ENCODE results near the gene ATF3.

Gene ATF3, protein sequence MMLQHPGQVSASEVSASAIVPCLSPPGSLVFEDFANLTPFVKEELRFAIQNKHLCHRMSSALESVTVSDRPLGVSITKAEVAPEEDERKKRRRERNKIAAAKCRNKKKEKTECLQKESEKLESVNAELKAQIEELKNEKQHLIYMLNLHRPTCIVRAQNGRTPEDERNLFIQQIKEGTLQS

DNA sequence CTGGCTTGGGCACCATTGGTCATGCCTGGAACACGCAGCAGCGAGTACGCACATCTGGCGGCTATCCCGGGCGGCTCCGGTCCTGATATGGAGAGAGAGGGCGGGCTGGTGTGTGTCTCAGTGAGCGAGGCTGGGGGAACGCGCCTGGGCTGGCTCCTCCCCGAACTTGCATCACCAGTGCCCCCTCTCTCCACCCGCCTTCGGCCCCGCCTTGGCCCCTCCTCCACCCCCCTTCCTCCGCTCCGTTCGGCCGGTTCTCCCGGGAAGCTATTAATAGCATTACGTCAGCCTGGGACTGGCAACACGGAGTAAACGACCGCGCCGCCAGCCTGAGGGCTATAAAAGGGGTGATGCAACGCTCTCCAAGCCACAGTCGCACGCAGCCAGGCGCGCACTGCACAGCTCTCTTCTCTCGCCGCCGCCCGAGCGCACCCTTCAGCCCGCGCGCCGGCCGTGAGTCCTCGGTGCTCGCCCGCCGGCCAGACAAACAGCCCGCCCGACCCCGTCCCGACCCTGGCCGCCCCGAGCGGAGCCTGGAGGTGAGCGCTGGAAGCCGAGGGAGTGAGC, at the start of gene ATF3:
Gene ATF3 (plus strand): TSS at position 370 of the 567 bp plus-strand sequence. CDS start 6,261 bp downstream, outside the sequence.
- DNase-seq (ENCODE audit: low read depth), result peak; percentile 83

DNA sequence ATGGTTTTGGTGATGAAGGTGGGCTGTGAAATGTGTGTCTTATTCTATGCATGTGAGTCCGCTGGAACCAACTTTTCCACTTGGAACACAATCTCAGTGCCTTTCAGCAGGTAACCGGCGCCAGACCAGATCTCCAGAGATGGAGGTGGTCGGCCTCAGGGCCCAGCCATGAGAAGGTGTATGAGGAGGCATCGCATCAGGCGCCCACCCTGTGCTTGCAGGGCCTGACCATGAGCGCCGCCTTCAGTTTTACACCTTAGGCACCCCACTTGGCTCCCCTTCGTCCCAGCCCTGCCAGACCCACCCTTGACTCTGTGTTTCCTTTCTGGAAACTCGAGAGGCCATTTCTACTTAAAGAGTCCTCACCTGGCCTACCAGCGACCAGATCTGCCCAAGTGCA, 48.6 kb upstream of the ATF3 start:
- no peak for DNase-seq (ENCODE audit: low read depth)

DNA sequence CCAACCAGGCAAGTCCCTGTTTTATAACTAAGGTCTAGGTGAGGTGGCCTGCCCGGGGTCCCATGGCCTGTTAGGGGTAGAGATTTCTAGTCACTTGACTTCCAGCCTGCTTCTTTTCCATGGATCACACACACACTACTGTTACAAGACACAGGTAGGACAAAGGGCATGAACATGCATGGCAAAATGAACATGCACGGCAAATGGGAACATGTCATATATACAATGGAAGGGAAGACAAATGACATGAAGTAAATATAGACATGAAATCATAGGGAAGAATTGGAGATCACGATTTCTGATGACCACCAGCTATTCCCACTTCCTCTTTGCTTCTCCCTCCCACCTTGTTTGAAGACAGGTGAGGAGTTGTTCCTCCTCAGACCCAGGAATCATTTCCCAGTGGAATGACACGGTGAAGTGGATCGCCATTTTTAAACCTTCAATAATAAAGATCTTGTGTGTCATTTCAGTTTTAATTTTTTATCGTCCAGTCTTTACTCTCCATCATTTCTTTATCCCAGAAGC, 47.6 kb upstream of the ATF3 start:
- no peak for DNase-seq (ENCODE audit: low read depth)

DNA sequence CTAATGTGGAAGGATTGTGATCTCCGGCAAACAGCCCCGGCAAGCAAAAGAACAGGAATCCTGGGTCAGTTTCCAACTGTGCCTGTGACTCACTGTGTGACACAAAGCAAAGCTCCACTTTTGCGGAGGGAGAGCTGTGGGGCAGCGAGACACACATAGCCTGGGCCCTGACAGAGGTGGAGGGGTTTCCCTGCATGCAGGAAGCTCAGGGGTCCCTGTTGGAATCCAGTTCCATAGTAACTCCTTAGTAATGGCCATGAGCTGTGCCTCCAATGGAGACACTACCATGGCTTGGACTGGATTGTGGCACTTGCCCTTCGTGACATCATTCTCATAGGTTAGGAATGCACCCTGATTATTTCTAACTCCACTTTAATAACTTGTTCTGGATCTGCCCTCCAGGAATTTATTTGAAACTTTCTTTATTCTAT, 47.0 kb upstream of the ATF3 start:
- no peak for DNase-seq (ENCODE audit: low read depth)

DNA sequence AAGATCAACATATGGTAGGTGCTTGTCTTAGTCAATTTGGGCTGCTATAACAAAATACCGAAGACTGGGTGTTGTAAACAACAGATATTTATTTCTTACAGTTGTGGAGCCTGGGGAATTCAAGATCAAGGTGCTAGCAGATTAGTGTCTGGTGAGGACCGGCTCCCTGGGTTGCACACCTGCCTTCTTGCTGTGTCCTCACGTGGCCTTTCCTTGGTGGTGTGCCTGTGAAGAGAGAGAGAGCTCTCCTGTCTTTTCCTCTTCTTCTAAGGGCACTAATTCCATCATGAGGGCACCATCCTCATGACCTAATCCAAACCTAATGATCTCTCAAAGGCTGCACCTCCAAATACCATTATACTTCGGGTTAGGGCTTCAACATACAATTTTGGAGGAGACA, 45.8 kb upstream of the ATF3 start:
- no peak for DNase-seq (ENCODE audit: low read depth)

DNA sequence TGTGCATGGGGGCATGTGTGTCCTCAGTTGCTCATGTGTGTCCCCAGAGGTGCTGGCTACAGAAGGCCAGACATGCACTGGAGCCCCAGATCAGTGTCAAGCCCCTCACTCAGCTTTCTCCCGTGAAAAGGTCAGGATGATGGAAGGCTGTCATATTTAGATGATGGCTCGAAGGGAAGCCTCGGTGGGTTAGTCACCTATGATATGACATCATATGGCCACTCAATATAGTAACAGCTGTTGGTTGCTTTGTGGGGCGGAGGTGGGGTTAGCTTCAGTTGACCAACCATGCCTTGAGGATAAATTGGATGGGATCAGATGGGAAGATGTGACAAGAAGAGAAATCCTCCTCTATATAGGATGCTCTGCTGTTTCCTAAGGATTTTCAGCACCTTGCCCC, 43.5 kb upstream of the ATF3 start:
- DNase-seq (ENCODE audit: low read depth), result no peak

DNA sequence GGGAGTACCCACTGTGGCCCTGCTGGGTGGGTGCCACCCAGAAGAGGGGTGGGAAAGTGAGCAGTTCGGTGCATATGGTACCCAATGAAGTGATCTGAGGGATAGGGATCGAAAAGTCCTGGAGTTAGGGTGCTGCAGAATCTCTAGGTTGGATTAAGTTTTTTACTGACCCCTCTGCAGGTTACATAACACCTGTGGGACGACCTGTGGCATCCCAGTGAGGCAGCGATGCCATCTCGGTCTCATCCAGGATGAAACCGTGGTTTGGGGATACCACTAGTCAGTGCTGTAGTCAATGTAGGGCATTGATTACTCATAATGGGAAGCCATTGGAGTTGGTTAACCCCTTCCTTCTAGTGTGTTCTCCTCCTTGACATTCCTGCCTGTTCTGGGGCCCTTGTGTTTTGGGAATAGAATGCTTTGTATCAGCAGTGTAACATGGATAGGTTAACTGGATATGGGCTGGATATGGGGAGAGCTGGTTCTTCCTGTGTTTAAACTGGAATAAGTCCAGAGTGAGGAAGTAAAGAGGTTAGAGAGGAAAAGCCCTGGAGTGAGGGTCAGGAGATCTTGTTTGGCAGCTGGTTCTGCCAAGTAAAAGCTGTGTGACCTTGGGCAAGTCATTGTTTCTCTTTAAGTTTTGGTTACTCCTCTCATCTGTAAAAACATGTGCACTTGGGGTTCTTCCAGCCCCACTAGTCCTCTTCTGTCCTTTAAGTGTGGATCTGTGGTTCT, 42.8 kb upstream of the ATF3 start:
- DNase-seq (ENCODE audit: low read depth), result no peak

DNA sequence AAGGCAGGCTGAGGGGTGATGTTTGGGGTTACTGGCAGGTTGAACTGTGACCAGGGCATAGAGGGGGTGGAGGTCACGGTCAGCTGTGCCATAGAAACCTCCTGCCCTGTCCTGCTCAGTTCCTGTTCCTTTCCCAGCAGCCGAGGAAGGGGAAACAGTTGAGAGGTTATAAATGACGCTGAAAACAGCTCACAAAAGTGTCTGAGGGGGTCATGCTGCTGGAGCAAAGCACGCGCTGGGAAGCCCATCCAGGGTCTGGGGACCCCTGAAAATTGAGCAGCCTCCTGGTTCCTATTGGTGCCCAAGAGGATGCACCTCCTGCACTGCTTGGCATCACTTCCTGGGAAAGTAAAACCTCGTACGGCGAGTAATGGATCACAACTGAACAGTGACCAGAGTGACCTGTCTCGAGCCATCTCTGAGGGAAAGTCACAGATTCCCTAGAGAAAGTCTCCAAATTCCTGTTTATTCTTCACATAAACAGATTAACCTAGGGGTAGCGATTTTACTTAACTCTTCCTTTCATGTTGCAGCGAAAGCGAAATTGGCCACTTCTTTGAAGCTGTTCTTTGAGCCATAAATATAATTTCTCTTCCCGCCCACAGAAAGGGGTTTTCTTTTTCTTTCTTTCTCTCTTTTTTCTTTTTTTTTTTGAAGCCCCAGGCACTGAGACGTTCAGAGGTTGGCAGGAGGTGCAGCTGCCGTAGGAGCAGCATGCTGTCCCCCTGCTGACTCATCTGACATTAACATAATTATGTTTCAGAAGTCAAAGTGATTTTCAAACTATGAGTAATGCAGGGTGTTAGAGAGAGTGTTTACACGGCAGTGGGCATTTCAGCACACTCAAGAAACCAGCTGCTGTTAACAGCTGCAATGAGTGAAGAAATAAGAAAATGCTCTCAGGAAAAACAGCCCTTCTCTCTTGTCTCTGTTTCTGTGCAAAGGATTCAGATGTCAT, 41.8 kb upstream of the ATF3 start:
- DNase-seq (ENCODE audit: low read depth), result peak; percentile 54

DNA sequence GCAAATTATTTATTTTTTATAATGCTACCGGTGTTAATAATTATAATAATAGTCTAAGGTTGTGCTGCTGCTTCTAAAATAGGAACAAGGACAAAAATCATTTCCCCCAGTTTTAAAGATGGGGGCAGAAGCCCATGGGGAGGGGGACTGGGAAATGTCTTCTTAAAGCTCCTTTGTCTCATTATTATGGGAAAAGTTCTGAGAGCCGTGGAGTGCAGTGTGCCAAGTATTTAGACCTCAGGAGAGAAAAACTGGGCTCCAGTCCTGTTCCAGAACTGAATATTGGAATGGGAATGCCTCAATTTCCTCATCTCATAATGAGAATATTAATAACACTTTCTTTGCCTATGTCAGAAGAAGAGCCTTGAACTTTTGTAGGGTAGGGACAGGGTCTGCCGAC, 40.9 kb upstream of the ATF3 start:
- DNase-seq (ENCODE audit: low read depth), result no peak

DNA sequence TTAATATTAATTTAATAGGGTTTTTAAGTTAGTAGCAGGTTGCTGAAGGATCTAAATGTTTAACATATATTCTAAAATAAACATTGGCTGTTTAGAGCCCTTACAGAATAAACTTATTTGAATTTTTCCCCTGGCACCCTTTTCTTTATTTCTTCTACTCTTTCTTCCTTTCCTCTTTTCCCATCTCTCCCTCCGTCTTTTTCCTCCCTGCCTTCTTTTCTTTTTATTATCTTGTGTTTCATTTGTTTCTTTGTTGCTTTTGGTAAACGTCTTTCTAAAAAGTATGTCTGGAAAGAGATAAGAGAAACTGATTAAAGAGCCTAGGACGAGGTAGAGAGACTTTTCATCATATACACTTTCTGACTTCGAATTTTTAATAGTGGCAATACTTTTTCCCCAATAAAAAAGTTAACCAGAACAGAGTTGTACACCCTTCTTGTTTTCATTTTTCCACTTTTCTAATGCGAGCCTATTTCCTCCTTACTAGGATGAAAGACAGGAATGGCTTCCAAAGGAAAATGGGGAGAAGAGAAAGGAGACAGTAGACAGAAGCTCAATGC, 39.5 kb upstream of the ATF3 start:
- DNase-seq (ENCODE audit: low read depth), result no peak

DNA sequence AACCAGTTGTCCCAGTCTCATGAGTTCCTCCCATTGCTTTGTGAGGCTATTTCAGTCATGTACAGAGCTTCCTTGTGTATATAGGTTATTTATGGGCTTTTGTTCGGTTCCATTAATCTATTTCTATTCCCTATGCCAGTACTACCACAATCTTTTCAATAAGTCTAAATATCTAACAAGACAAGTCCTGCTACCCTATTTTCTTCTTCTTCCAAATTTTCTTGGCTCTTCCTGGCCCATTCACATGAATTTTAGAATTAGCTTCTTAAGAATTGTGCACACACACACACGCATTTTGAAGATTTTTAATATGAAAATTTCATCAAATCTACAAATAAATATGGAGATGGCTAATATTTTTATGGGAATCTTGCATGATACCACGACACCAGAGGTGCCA, 33.8 kb upstream of the ATF3 start:
- no peak for DNase-seq (ENCODE audit: low read depth)

DNA sequence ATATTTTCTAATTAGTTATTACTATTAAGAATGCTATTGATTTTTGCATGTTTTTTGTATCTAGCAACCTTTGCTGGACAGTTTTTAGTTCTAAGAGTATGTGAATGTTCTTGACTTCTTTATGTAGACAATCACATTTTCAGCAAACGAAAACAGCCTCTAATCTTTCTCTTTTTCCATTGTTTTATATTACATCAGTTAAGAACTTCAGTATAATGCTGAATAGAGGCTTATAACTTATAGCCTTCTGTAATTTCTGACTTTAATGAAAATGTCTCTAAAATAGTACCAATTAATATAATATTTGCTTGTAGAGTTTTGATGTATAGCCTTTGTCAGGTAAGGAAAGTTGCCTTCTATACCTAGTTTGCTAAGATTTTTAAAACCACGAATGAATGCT, 33.2 kb upstream of the ATF3 start:
- no peak for DNase-seq (ENCODE audit: low read depth)

DNA sequence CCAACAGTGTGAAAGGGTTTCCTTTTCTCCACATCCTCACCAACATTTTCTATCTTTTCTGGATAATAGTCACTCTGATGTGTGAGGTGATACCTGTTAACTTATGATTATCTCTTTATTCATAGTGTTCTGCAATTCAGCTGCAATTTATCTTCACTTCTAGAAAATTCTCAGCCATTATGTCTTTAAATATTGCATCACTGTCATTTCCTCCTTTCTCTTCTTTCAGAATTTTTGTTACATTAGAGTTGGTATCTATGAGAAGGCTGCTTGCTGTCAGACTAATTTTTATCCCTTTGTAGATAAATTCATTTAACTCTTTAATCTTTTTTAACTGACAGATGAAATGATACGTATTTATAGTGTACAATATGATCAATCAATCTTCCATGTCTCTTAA, 30.5 kb upstream of the ATF3 start:
- DNase-seq (ENCODE audit: low read depth), result no peak

DNA sequence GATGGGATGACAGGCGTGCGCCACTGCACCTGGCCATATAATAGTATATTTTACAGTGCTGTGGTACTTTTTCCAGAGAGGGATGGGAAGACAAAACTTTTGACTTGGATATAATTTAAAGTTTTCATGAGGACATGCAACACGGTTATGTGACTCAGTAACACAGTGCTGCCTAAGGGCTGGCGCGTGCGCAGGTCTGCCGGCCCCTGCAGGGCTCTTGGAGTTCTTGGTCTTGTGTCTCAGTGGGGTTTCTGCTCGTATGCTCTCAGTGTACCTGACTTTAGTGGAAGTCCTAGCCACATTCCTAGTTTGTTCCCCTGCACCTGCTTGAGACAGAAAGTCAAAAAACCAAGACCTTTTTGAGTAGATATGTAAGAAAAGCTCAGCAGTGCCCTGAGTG, 27.5 kb upstream of the ATF3 start:
- no peak for DNase-seq (ENCODE audit: low read depth)

DNA sequence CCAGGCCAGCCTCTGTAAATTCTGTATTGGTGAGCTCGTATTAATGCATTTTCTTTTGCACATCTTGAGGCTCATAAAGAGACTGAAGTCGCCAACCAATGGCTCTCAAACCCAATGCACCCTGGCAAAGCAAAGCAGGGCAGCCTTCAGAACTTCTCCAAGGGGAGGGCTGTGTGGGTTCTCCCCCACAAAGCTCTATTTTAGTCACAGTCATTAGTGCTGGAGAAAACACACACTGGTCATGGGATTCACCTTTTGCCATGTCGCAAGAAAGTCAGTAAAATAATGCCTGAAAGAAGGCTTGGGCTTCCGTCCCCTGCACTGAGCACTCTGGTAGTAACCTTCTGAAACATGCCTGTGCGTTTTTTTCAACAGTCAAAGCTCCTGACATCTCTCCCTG, 26.3 kb upstream of the ATF3 start:
- DNase-seq (ENCODE audit: low read depth), result no peak

DNA sequence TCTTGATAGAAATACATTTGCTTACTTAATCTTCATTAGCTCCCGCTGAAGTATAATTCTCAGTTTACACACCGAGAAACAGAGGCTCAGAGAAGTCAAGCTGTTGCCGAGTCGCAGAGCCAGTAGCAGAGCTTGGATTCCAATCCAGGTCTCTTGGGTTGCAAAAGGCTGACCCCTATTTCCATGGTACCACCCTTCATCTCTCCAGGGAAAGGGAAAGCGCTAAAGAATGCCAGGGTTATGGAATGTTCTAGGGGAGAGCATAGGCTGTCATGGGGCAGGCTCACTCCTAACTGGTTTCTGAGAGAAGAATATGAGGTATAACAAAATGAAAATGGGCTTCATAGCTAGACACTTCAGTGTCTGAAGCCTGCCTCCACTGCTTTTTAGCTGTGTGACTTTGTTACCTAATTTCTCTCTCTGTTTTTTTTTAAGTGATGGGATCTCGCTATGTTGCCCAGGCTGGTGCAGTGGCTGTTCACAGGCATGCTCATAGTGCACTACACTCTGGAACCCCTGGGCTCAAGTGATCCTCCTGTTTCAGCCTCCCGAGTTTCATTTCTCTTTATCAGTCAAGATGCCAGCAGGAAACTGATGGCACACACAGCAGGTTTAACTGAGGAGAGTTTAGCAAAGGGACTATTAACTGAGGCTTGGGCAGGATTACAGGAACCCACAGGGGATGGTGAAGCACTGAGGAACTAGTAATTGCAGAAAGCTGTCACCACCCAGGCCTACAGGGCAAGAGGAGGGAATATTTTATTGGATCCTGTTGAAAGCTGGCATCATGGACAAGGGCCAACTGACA, 25.5 kb upstream of the ATF3 start:
- no peak for DNase-seq (ENCODE audit: low read depth)

DNA sequence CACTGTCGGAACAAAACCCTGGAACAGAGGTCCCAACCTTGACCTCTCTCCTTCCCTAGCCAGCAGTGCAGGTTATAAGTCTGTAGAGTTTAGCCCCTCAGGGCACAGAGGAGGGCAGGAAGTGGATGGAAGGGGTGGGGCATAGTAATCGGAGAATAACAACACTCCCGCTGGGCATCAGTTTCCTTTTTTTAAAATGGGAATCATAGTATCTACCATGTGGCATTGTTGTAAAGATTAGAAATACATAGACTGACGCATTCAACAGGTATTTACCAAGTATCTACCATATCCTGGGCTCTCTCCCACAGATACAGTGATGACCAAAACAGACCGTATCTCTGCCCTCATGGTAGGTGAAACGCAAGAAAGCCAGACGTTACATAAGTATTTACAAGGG, 24.9 kb upstream of the ATF3 start:
- no peak for DNase-seq (ENCODE audit: low read depth)

DNA sequence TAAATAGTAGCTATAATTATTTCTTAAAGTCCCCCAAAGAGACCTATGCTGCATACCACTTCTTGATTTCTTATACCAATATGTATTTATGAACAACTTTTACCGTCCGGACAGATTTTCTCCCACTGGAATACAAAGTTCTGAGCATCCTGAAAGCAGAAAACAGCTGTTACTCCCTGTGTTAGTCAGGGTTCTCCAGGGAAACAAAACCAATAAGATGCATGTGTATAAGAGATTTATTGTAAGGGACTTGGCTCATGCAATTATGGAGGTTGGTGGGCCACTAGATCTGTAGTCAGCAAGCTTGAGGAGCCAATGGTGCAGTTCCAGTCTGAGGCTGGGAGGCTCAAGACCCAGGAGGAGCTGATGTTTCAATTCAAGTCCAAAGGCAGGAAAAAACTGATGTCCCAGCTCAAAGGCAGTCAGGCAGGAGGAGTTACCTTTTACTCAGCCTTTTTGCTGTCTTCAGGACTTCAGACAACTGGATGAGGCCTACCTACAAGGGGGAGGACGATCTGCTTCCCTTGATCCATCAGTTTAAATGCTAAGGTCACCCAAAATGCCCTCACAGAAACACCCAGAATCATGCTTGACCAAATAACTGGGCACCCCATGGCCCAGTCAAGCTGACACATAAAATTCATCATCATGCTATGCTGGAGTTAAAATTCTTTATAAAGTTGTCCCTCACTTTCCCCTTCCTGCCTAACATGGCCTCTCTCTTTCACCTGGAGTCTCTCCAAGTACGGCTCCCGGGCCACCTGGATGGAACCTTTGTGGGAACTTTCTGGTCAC, 24.3 kb upstream of the ATF3 start:
- DNase-seq (ENCODE audit: low read depth), result no peak

DNA sequence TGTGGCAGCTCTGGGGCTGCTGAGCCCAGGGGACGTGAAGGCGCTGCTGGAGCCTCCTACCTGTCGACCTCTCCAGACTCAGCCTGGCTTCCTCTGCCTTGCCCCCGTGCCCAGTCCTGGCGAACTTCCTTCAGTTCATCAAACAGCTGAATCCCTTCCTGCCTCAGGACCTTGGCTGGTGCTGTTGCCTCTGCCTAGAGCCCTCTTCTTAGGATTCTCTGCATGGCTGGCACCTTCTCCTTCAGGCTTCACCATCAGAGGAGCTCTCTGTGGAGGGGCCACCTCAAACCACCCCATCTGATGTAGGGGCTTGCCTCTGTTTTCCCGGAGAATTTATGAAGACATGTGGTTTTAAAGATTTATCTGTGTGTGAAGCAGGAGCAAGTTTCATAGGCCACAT, 23.4 kb upstream of the ATF3 start:
- no peak for DNase-seq (ENCODE audit: low read depth)

Data from activated T-cell treated with anti-CD3 and anti-CD28 coated beads for 24 hours (primary cell).